ES-I3 (cell line): Measurements from ENCODE around the gene PPP4R4.

Source experiments
- H3K36me3 ChIP-seq: 2 replicates; pipeline ENCODE4 v1.6.1; 2013; ENCODE audit warnings: mild to moderate bottlenecking, low read length, control low read depth, moderate library complexity; ENCODE audit not compliant: insufficient read depth
- H3K4me1 ChIP-seq: 2 replicates; pipeline ENCODE4 v1.6.1; 2013; ENCODE audit warnings: mild to moderate bottlenecking, control low read depth, low read length; ENCODE audit not compliant: insufficient read depth
- H3K9ac ChIP-seq: 2 replicates; pipeline ENCODE4 v1.6.1; 2013; ENCODE audit warnings: low read depth, mild to moderate bottlenecking, low read length, moderate library complexity
- H3K9me3 ChIP-seq: 2 replicates; pipeline ENCODE4 v1.6.1; 2013; ENCODE audit warnings: mild to moderate bottlenecking, low read length, moderate library complexity; ENCODE audit not compliant: control insufficient read depth, insufficient read depth

The PPP4R4 gene

DNA sequence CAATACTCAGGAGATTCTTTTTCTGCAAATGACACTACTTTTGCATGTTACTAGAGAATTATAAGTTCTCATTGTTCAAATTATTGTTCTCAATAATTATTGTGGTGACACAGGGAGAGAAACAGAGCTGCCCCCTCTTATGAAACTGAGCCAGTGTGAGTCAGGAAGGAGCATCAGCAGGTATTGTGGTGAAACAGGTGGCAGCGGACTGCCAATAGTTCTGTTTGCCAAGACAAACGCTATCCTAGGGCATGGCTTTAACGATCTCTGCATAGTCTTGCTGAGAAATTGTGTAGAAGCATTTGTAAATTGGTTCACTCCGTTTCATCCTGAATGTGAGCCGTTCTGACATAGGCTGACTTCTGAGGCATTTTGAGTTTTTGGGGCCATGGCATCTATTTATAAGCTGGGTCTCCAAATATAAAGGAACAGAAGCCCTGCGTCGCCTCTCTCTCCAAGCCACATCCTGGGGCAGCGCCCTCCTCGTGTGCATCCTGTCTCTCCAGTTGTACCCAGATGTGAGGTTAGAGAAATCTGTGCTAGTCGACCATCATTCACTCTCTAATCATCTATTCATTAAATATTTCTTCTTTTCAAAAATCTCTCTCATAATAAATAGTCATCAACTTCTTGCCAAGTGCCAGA is 15.8 kb upstream of the PPP4R4 start:
- H3K36me3 ChIP-seq, result no peaks in the 10 kb centered on the region
- H3K9me3 ChIP-seq, result no peaks in the 10 kb centered on the region
- H3K9ac ChIP-seq, result no peak overlapping the region
- no peaks in the 10 kb centered on the region for H3K4me1 ChIP-seq

DNA sequence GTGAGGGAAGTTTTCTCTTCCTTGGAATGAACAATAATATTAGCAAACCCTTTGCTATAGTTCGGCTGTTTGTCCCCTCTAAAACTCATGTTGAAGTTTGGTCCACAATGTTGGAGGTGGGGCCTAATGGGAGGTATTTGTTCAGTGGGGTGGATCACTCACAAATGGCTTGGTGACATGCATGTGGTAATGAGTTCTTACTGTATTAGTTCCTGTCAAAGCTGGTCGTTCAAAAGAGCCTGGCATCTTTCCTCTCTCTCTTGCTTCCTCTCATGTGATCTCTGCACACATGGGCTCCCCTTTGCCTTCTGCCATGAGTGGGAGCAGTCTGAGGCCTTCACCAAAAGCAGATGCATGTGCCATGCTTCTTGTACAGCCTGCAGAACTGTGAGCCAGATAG is 13.1 kb upstream of the PPP4R4 start:
- H3K9me3 ChIP-seq, result no peaks in the 10 kb centered on the region
- H3K36me3 ChIP-seq, result no peaks in the 10 kb centered on the region
- H3K9ac ChIP-seq, result no peak overlapping the region
- H3K4me1 ChIP-seq, result peaks cover 13% of the 10 kb centered on the region

- Histone ChIP-seq H3K9ac (no peak overlapping the region), H3K4me1 (peaks cover 13% of the 10 kb centered on the region), H3K9me3 (no peaks in the 10 kb centered on the region), H3K36me3 (no peaks in the 10 kb centered on the region)
Observed at GRCh38 chr14:94161981-94162380, 12.1 kb upstream of the PPP4R4 start.

- H3K36me3 ChIP-seq, result no peaks in the 10 kb centered on the region
- H3K4me1 ChIP-seq, result peaks cover 13% of the 10 kb centered on the region
- no peaks in the 10 kb centered on the region for H3K9me3 ChIP-seq
- no peak overlapping the region for H3K9ac ChIP-seq
Observed at GRCh38 chr14:94162466-94162865, 11.7 kb upstream of the PPP4R4 start.

- no peak overlapping the region for H3K9ac ChIP-seq
- no peaks in the 10 kb centered on the region for H3K36me3 ChIP-seq
- H3K4me1 ChIP-seq, result peaks cover 13% of the 10 kb centered on the region
- no peaks in the 10 kb centered on the region for H3K9me3 ChIP-seq
Observed at GRCh38 chr14:94163796-94164195, 10.3 kb upstream of the PPP4R4 start.

DNA sequence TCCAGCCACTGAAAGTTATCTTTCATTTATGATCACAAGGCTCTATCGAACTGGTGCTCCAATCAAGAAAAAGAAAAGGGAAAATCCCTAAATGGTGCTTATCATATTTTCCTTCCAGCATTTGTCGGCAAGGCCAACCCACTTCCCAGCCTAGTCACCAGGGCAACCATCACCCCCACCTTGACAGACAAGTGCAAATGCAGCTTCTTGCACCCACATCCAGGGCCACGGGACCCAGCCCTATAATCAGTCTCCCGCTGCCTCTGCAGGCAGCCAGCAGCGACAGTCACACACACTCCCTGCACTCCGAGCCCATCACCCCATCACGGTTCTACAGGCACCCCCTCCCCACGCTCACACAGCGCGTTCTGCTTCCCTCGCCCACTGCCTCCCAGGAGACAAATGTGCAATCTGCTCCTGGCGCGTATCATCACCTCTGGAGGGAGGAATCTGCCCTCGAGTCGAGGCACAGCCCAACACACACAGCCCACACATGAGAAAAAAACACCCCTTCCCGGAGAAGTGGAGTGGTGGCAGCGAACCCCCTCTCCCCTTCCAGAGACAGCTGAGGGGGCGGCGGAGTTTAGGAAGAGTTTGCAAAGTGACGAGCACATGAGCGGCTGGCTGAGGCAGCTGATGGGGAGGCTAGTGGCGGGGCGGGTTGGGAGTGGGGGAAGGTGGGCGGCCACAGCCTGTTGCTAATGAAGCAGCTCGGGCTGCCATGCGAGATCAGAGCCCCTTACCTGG is 9.3 kb upstream of the PPP4R4 start:
- Histone ChIP-seq H3K9ac (peak overlapping the region; percentile 22; the same call in 1 of the 2 replicates), H3K4me1 (peaks cover 13% of the 10 kb centered on the region), H3K9me3 (no peaks in the 10 kb centered on the region), H3K36me3 (no peaks in the 10 kb centered on the region)

DNA sequence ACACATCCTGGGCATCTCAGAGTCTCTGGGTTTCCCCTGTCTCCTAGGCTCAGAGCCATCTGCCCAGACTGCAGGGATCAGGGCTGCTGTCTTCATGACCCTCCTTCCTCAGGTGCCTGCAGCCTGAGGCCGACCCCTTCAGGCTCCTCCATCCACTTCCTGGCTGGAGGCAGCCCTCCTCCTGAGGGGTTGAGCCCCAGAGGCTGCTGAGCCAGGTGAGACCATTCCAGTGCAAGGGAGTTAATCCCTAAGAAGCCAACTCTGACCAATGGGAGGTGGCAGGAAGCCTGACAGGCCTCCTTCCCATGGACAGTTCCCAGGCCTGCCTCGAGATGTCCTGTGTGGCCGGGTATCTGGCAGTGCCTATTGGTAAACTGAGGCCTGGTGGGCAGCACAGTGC is 8.4 kb upstream of the PPP4R4 start:
- Histone ChIP-seq H3K9me3 (no peaks in the 10 kb centered on the region), H3K4me1 (peaks cover 13% of the 10 kb centered on the region), H3K36me3 (no peaks in the 10 kb centered on the region), H3K9ac (no peak overlapping the region)

- Histone ChIP-seq H3K4me1 (no peaks in the 10 kb centered on the region), H3K9me3 (no peaks in the 10 kb centered on the region), H3K9ac (no peak overlapping the region), H3K36me3 (no peaks in the 10 kb centered on the region)
Observed at GRCh38 chr14:94170136-94170535, 4.0 kb upstream of the PPP4R4 start.

DNA sequence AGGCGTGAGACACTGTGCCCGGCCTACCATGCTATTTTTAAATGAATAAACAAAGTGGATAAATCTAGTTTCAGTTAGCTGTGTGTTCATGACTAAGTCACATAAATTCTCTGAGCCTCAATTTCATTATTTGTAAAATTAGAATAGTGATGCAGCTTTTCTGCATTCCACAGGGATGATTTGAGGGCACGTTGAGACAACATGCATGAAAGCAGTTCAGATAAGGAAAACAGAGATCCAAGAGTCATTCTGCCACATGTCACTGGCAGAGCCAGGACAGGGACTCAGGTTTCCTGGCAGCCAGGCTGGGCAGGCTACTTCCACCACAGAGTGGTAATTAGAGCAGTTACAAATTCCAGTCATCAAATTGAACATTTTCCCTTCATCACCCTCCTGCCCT is 2.9 kb upstream of the PPP4R4 start:
- Histone ChIP-seq H3K9ac (no peak overlapping the region), H3K4me1 (no peaks in the 10 kb centered on the region), H3K36me3 (no peaks in the 10 kb centered on the region), H3K9me3 (no peaks in the 10 kb centered on the region)

DNA sequence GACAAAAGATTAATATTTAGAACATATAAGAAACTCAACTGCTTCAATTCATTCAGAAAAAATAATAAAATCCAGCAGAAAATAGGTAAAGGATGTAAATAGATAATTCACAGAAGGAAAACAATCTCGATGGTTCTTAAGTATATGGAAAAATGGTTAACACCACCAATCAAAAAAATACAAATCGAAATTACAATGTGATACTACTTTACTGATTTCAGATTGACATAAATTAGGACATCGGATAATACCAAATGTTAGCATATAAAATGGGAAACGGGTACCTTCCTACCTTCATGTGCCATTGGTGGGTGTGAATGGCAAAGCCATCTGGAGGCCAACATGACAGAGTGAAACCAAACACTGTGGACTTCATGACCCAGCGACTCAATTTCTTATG is 1.6 kb upstream of the PPP4R4 start:
- H3K9ac ChIP-seq, result no peak overlapping the region; the same call in 1 of the 2 replicates
- no peaks in the 10 kb centered on the region for H3K36me3 ChIP-seq
- peaks cover 5% of the 10 kb centered on the region; the same call in 1 of the 2 replicates for H3K4me1 ChIP-seq
- no peaks in the 10 kb centered on the region for H3K9me3 ChIP-seq

DNA sequence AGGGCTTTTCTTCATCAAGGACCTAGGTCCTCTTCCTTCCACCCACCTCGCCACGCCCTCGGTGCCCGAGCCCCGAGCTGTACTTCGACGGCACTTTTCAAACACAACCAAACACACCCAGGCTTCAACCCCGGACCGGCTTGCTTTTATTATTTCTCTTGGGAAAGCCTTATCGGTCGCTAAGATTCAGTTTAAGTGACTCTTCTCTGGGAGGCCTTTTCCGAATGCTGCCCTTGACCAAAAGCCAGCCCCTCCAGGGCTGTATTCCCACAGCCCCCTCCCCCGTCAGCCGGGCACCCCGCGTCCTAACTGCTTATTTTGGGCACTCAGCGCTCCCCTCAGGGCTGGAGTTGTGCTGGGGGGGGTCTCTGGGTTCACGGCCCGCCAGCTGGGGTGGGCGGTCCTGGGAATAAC is 644 bp upstream of the PPP4R4 start:
- Histone ChIP-seq H3K4me1 (peaks cover 5% of the 10 kb centered on the region; the same call in 1 of the 2 replicates), H3K36me3 (no peaks in the 10 kb centered on the region), H3K9me3 (no peaks in the 10 kb centered on the region), H3K9ac (peak overlapping the region; percentile 96)

GRCh38 chr14:94174604-94175010 is 485 bp downstream of the PPP4R4 start:
- Histone ChIP-seq H3K9me3 (no peaks in the 10 kb centered on the region), H3K4me1 (peaks cover 5% of the 10 kb centered on the region; the same call in 1 of the 2 replicates), H3K9ac (peak overlapping the region; percentile 59; the same call in 1 of the 2 replicates), H3K36me3 (no peaks in the 10 kb centered on the region)

GRCh38 chr14:94175011-94175745 is 1.1 kb downstream of the PPP4R4 start:
- H3K9ac ChIP-seq, result peak overlapping the region; percentile 59; the same call in 1 of the 2 replicates
- no peaks in the 10 kb centered on the region for H3K36me3 ChIP-seq
- H3K4me1 ChIP-seq, result peaks cover 5% of the 10 kb centered on the region; the same call in 1 of the 2 replicates
- H3K9me3 ChIP-seq, result no peaks in the 10 kb centered on the region

DNA sequence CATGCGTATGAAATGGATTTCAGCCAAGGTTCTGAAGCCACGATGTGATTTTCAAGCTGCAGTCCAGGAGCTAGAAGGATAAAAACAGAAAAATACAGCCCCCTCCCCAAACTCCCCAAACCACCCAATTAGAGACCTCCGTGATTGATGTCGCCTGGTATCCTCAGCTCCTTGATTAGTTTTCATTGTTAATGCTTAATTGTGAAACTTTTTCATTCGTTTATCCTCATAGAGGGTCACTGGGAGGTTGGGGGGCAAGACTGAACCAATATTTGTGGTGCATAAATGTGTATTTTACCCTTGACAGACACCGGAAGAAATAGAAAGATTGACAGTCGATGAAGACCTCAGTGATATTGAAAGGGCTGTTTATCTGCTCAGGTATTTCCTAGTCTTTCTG is 1.6 kb downstream of the PPP4R4 start:
- H3K4me1 ChIP-seq, result peaks cover 5% of the 10 kb centered on the region; the same call in 1 of the 2 replicates
- H3K36me3 ChIP-seq, result no peaks in the 10 kb centered on the region
- peak overlapping the region; percentile 59; the same call in 1 of the 2 replicates for H3K9ac ChIP-seq
- H3K9me3 ChIP-seq, result no peaks in the 10 kb centered on the region
